KG1 (cell line): ENCODE measurements around the gene MALRD1.

Experiments
- DNase-seq: peaks from one replicate; lab custom pipeline; 2025; lab: John Stamatoyannopoulos, UW

MALRD1 gene

GRCh38 chr10:19111501-19112267 lies 63.1 kb downstream of the MALRD1 start:
- no peak for DNase-seq

DNA sequence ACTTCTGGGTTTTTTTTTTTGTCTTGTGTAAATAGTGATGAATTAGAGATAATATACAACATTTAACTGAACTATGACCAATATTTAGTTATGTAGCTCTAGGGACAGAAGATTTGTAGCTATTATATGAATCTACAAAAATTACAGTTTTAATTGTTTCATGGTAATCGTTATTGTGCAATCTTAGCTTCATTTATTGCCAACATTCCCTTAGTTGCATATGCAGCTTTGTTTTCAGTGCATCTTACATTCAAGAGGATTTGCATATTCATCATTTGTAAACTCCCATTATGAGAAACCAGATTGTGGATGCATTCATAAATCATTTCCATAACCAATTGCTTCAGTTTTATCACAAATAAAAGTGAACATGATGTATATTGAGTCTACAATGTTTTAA lies 68.8 kb downstream of the MALRD1 start:
- no peak for DNase-seq

DNA sequence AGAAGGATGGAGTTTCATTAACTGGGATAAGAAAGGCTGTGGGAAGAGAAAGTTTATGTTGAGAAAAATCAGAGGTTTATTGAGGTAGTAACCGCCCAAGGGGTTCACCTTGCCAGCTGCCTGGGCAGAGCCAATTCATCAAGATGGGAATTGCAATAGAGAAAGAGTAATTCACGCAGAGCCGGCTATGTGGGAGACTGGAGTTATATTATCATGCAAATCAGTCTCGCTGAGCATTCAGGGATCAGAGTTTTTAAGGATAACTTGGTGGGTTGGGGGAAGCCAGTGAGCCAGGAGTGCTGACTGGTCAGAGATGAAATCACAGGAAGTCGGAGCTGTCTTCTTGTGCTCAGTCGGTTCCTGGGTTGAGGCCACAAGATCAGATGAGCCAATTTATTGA lies 70.6 kb downstream of the MALRD1 start:
- no peak for DNase-seq

GRCh38 chr10:19120381-19120908 lies 71.8 kb downstream of the MALRD1 start:
- no peak for DNase-seq

- no peak for DNase-seq
These were observed 85.4 kb downstream of the MALRD1 start for GRCh38 chr10:19133992-19134391.

DNA sequence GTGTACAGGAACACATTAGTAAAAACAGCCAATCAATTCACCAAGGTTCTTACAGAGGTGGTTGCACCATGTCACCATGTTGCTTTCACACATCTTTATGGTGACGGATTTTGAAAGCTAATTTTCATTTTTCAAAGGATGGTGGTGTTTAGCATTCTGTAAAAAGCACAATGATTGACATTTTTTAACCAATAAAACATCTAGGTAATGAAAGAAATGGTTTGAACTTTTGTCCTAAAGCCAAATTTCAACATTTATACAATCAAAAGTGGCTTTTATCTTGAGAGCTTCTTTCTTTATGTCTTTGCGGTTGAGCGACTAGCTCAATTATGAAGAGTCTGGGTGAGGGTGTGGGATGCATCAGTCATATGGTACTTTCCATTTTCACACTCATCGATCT lies 94.4 kb downstream of the MALRD1 start:
- DNase-seq = no peak

- no peak for DNase-seq
These were observed 95.6 kb downstream of the MALRD1 start for GRCh38 chr10:19144206-19144605.

DNA sequence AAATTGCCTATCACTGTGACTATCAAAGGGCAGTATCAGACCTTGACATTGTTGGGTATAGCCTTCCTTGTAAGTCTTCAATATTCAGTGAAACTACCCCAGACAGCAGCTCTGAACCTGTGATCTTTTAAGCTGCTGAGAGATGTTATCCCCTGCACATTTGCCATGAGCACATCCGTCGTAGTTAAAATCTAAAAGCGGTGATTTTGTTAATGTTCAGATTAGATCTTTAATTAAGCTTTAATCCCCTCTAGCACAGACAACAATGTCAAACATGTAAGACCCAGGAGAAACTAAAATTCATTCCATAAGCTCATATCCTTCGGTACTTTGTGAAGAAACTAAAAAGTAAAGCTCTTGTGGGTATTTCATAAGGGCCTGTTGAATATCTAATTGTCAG lies 105.8 kb downstream of the MALRD1 start:
- DNase-seq = no peak

- no peak for DNase-seq
These were observed 109.8 kb downstream of the MALRD1 start for GRCh38 chr10:19158358-19158757.

- no peak for DNase-seq
These were observed 110.3 kb downstream of the MALRD1 start for GRCh38 chr10:19158870-19159269.

DNA sequence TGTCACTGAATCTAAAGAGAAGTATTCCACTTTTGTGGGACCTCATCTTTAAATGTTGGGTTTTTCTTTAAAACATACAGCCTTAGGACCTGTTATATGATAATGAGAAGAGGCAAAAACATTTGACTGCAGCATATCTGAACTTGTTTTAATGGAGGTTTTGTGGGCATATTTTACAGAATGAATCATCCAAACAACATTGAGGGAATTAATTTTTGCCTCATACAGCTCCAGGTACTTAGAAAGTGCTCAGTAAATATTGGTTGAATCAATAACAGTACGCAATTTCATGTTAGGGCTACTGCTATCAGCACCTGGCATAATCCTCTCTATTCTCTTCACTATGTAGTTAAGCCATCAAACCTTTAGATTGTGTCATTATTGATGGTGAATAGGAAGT lies 115.9 kb downstream of the MALRD1 start:
- DNase-seq = no peak

GRCh38 chr10:19168584-19168983 lies 120.0 kb downstream of the MALRD1 start:
- DNase-seq = no peak

DNA sequence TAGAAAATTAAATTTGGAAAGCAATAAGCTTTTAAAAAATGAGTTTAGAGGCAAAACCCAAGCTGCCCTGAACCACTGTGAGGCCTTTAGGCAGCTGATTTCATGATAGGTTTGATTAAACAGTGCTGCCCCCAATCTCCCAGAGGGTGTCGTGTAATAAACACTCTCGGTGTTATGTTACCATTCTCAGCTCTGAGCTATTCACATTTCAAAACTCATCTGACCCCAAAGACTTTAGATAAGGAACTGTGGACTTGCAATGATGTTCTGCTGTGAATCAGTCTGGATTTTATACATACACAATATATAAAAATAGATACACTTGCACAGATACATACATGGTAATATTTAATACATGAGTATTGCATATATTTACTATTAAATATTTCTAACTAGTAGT lies 120.4 kb downstream of the MALRD1 start:
- no peak for DNase-seq

DNA sequence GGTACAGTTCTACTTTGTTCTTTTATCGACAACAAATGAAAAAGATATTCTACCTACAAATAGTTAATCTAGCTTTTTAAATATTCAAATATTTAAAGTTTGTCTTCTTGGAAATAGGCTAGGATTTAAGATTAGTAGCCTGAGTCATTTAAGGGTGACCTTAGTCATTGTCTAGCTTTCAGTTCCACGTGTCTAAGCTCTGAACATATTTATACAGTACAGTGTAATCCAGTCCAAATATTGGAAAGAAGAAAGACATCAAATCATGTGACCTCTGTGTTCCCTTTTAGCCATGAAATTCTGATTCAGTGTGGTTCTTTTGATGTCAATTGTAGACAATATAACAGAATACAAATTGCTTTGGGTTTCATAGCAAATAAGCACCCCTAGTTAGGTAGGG lies 121.1 kb downstream of the MALRD1 start:
- no peak for DNase-seq

- DNase-seq = no peak
These were observed 130.1 kb downstream of the MALRD1 start for GRCh38 chr10:19178675-19179074.

DNA sequence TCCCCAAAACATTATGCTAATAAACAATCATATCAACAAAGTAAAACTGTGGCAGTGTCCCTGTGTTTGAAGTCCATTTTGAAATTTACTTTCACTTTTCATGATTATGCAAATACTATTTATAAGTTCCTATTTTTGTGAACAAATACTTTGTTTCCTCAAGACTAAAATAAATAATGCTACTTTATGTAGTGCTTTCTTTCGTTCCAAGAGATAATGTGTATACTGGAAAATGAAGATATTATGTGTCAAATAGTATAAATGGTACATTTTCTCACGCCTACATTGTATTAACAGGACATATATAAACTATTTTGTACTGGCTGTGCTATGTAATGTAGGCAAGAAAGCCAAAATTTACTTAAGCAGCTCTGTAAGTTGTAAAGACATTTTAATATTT lies 136.3 kb downstream of the MALRD1 start:
- DNase-seq = no peak

GRCh38 chr10:19194866-19195265 lies 146.3 kb downstream of the MALRD1 start:
- DNase-seq = no peak

- DNase-seq = no peak
These were observed 147.1 kb downstream of the MALRD1 start for GRCh38 chr10:19195698-19196097.

- no peak for DNase-seq
These were observed 151.6 kb downstream of the MALRD1 start for GRCh38 chr10:19200211-19200610.

DNA sequence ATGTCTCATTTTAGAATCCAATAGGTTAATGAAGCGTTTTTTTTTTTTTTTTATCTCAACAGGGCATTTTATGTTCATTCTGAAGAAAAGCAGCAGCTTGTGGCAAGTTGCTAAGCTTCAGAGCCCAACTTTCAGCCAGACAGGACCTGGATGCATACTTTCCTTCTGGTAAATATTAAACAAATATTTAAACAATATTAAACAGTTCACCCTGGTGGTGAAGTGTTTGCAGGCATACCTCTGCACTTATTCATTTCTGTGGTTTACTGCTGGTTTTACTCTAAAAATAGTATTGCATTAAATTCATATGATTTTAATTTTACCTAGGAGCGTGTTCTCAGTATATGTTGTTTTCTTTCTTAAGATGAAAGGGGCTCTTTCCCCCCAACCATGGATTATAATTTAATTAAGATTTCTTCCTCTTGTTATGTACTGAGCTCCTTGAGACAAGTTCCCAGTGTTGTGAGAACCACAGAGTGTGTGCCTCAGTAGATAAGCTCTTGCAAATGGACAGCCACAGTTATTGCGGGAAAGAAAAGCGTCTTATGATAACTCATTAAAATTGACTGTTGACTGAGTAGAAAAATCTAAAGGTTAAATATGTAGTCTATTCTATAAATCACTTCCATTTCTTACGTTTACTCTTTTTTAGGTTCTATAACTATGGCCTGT lies 155.8 kb downstream of the MALRD1 start:
- no peak for DNase-seq

GRCh38 chr10:19209319-19209718 lies 160.7 kb downstream of the MALRD1 start:
- no peak for DNase-seq

GRCh38 chr10:19212590-19212989 lies 164.0 kb downstream of the MALRD1 start:
- no peak for DNase-seq

DNA sequence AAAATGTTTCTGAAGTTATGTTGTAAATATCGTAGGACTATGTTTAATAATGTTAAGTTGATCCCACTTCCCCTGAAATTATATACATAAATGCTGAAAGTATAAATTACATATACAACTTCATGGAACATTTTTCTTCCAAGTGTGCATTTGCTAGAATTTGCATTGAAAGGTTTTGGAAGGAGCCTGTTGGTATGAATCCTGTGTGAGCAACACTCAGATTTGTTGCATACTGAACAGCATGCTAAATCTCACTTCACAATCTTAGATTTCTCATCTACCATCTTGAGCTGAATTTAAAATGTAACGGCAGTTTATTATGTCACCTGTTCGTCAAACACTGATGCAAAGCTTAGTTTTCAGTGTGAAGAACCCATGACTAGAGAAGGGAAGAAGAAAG lies 172.6 kb downstream of the MALRD1 start:
- no peak for DNase-seq

DNA sequence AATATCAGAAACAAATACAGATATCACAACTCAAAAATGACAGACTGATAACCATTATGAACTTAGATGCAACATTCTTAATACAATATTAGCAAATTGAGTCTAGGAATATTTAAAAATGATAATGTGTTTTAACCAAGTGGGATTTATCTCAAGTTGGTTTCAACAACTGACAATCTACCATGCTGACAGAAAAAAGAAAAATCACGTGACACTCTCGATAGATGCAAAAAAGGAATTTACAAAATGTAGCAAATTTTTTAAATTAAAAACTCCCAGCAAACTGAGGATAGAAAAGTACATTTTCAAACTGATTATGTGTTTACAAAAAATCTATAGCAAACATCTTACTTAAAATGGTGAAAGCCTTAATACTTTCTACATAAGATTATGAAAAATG lies 177.4 kb downstream of the MALRD1 start:
- no peak for DNase-seq
